ENCODE results near the gene PLEKHM1.
A peak's percentile ranks its signal among the peaks of the same experiment; 100 is the strongest.

PLEKHM1 gene

DNA sequence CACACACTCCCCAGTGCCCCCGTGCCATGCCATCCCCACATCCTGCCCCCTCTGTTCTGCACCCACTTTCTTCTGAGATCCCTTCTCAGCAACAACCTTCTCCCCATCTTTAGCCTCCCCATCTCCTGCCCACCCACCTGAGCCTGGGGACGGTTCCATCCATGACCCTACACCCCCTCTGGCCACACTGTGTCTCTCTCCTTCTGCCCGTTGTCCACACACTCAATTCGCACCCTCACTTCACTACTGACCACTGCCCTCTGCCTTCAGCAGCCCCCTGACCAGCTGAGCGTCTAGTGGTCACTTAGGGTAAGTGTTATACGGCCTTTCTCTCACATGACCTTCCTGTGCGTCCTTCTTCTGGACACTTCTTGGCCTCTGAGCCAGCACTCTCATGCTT is 64.0 kb downstream of the PLEKHM1 start:
- DNase-seq: no peak

DNA sequence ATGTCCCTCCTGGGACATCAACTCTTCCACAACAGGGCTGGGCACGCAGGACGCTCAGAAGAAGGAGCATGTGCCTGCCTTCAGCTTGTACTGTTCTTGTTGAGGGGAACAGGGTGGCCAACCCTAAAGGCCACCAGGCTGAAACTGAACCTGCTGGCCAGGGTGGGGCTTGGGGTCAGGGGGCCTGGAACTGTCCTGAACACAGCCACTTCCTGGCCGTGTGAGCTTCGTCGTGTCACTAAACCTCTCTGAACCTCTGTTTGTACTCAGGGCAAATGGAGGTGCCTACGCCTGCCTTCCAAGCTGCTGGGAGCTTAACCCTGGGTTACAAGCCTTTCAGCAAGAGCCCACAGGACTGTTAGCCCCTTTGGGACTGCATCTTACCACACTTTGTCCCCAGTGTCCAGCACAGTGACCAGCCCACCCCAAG is 64.5 kb downstream of the PLEKHM1 start:
- DNase-seq: no peak

DNA sequence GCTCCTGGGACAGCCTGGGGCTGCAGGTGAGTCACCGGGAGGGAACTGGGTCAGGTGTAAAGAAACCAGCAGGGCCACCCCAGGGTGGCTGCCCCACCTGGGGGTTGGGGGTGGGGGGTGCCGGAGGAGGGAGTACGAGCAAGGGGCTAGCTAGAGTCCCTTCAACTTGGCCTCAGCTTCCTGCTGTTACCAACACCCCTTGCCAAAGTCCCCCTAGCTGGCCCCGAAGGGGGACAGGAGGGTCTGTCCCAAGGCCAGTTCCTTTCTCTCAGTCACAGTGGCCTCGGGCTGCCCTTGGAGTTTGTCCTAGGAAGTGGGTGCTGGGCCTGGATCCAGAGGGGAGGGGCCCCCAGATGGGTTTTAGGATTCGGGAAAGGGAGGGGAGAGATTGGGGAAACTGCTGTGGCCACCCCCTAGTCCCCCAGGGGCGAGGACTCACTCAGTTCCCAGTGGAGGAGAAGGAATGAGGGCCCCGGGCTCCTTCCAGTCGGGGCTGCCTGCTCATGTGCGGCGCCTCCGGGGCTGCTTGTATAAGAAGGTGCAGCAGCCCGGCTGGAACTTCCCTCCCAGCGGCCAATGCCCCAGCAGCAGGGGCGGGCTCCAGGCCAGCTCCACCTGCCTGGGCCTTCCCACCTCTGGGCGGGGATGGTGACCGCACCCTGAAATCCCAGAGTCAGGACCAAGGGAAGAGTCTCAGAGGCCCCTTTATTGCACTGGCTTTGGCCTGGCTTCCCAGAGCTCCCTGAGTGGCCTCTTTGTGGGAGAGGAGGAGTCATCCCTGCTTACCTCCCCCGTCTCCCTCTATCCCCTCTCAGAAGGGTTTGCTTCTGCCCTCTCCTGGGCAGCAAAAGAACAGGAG is 65.2 kb downstream of the PLEKHM1 start:
- DNase-seq: peak; percentile 17

DNA sequence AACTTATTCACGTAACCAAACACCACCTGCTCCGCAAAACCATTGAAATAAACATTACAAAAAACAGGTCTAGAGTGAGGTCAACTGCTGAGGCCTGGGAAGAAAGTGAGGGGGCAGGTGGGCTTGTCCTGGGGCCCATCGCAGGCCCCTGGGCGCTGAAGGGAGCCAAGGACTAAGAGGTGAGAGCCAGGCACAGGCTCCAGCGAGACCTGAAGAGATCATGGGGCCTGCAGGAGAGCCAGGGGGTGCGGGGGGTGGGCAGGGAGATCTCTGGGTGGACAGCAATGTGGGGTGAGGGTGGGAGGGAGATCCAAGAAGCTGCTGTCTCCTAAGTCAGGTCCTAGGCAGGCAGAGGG is 65.8 kb downstream of the PLEKHM1 start:
- DNase-seq: no peak

DNA sequence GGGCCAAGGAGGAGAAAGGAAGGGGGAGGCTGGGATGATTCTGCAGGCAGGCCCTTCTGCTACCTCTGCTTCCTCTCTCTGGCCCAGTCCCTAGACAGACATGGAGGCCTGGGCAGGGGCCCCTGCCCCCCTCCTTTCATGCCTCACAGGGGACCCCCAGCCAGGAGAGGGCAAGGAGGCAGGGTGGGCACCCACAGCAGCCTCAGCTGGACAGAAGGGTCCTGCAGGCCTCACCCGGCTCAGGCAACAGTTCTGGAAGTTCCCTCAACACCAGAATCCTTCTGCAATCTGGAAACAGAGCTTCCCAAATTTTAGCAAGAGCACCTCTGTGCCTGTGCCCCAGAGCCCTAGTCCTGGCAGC is 66.6 kb downstream of the PLEKHM1 start:
- no peak for DNase-seq

DNA sequence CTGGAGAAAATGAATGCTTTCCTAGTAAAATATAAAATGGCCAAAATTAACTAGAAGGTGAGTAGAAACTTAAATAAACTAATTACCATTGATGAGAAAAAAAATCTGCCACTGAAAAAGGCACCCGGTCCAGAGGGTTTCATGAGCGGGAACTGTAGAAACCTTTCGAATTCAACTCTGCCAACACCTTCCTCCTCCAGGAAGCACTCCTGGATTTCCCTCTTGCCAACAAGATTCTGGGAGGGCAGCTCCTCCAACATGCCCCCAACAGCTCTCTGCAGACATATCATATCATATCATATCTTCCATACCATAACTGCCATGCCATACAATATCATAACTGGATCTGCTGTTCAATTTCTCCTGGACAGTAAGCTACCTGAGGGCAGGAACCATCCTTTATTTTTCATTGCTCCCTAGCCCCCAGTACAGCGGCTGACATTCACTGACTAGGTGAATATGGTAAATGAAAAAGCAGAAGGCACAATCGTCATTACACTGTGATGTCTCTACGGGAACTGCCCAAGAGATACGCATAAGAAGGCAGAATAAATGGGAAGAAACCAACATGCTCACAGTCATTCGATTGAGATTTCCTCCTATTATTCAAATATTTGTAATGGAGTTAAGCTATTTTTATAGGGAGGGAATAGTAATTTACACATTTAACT is 67.1 kb downstream of the PLEKHM1 start:
- no peak for DNase-seq

DNA sequence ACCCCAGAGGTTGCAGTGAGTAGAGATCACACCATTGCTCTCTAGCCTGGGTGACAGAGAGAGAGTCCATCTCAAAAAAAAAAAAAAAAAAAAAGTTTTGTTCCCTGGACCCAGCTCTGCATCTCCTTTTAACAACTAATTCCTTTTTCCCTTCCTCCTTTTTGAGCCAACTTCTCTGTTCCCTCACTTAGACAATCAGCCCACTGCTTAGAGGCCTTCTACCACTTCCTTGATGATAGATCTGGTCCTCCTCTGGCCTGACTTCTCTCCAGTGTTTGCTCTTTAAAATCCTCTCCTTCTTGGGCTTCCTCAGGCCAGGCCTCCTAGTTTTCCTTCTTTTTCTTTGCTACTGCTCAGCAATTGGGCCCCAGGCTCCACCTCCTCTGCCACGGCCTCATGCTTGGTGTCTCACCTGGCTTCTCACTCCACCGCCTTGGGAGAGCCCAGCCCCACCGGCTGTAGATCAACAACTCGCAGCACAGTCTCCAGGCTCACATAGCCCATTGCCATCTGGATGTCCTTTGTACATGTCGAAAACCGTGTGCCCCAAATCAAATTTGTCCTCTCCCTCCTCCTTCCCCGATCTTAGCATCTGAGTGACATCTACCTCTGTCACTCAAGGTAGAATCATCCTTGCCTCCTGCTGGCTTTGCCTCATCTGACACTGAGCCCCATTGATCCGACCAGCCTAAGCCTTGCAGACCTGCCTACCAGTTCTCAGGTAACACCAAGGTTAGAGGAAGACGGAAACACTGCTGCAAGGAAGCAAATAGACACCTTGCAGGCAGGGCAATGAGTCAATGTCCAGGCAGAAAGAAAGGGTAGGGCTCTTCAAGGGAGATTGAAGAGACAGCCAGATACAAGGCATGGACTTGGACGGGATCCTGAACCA is 75.3 kb downstream of the PLEKHM1 start:
- DNase-seq: no peak

DNA sequence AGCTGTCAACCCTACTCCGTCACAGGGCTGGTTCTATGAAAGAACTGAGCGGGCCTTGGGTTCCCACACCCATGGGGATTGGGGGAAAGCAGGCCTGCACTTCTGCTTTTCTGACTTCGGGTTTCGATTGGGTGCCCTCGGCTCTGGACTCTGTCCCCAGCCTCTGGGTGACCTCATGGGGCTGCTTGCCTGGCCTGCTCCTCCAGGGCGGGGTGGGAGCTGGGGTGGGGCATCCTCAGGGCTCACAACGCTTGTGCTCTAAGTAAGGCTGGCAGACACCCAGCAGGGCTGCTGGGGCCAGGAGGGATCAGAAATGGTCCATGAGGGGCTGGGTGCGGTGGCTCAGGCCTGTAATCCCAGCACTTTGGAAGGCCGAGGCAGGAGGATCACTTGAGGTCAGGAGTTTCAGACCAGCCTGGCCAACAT is 77.0 kb downstream of the PLEKHM1 start:
- no peak for DNase-seq

DNA sequence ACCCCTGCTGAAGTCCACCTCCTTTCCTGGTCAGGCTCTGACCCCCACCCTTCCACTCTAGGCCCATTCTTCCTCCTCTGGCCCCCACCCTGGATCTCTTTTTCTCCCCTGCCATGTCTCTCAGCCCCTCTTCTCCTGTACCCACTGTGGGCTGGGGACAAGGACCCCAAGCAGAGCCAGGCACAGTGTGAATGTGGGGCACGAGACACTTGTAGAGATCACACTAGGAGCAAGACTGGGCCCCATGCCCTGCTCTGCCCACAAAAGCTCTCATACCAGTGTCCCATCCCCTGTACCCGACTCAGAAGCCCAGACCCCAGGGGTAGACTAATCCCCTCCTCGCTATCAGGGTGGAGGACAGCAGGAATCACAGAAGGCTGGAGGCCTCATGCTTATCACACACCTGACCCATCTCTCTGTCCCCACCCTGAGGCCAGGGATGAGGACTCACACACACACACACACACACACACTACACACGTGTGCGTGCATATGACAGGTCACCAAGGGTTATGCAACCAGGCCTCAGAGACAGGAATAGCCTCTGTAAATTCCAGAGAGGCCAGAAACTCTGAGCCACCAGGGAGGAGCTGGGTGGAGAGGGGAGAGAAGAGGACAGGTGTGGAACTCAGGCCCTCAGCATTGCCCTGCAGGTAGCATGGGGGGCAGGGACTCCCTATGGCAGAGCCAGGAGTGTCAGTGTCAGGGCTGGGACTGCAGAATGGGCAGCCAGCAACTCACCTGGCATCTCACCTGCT is 79.0 kb downstream of the PLEKHM1 start:
- DNase-seq: no peak

DNA sequence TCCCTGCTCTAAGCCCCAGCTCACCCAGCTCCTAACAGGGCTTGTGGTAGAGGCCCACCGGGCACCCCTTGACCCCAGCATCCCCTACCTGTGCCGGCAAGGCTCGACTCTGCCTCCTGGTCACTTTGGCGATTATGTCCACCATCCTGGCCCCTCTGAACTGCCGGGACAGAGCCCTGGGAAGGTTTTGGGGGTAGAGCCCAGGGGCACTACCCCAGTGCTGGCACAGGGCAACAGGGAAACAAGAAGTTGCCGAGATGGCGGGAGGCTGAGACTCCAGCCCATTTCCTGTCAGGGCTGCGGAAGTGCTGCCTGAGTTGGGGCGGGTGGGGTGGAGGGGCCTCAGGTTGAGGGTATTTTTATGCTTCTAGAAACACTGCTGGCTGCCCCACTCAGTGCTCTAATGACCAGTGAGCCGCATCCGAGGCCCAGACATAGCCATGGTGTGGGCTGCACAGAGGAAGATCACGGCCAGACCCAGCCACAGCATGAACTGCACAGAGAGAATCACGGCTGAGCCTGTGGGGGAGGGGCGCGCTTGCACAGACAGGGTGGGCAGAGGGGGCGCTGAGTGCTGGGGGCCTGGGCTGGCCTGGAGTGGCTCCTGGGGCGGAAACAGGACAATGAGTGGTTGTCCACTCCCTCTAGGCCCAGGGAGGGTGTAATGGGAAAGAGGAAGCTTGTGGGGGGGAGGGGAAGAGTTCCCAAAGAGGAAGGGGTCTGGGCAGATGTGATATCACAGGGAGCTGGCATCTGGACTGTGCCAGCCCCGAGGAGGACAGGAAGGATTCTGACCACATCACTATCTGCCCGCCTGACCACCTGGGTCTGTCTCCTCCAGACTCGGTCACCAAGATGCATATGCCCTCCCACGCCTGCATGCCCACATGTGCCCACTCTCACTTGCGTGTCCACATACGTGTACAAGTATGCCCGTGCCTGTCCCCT is 80.1 kb downstream of the PLEKHM1 start:
- DNase-seq: no peak

DNA sequence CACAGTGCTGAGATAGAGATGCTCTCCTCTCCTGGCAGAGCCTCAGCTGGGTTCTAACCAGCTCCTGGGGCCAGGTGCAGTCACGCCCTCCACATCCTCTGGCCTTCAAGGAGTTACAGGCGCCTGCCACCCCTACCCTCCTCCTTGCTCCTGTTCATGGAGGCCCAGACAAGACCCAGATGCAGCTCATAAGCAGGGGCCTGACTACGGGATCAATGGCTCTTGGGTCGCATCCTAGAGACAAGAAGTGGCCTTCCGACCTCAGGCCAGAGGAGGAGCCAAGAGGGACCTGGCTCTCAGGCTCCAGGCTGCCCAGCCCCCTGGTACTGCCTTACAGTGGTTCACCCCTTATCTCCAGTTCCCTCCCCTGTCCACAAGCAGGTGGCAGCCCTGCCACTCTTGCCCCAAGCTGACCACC is 80.9 kb downstream of the PLEKHM1 start:
- DNase-seq: no peak

DNA sequence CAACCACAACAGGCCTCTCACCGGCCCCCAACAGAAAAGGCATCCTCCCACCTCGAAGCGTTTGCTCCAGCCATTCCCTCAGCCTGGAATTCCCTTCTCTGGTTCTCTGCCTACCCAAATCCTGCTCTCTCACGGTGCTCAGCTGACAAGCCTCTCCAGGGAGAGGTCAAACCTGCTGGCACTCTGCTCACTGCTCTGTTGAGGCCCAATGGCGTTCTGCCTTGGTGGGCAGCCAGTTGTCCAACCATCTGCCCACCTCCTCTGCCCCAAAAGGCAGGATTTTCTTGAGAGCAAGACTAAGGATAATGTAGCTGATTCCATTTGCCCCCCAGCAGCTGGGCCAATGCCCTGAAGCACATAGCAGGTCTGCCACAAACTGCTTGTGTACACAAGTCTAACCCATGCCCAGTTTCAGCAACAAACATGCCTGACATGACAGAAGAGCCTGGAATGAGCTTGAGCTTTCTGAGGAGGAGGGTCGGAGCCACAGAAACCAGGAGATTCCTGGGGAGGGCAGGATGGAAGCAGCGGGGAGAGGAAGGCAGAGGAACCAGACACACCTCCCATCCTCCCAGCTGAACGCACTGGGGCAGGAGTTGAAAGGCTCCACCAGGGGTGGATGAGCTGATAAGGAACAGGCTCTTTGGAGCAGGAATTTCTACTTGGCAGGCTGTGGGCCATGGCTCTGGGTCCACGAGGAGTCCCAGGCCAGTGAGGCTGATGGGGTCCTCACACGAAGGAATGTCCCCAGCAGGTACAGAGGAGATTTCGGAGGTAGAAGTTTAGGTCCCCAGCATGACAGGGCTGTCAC is 81.7 kb downstream of the PLEKHM1 start:
- DNase-seq: no peak

DNA sequence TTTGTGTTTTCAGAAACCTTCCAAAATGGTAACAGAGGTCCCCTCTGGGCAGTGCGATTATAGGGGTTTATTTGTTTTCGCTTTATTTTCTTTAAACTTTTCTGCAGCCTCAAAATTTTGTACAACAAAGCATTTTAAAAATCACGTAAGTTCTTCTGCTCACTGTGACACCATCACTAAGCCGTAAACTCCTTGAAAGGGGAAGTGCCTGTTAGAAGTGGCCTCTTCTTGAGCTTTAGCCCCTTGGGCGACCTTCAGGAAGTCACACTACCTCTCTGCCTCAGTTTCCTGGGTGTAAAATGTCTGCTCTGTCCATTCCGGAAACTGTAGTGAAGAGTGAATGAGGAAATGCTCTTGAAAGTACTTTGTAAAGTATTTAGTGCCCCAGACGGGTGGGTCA is 84.4 kb downstream of the PLEKHM1 start:
- DNase-seq: no peak

DNA sequence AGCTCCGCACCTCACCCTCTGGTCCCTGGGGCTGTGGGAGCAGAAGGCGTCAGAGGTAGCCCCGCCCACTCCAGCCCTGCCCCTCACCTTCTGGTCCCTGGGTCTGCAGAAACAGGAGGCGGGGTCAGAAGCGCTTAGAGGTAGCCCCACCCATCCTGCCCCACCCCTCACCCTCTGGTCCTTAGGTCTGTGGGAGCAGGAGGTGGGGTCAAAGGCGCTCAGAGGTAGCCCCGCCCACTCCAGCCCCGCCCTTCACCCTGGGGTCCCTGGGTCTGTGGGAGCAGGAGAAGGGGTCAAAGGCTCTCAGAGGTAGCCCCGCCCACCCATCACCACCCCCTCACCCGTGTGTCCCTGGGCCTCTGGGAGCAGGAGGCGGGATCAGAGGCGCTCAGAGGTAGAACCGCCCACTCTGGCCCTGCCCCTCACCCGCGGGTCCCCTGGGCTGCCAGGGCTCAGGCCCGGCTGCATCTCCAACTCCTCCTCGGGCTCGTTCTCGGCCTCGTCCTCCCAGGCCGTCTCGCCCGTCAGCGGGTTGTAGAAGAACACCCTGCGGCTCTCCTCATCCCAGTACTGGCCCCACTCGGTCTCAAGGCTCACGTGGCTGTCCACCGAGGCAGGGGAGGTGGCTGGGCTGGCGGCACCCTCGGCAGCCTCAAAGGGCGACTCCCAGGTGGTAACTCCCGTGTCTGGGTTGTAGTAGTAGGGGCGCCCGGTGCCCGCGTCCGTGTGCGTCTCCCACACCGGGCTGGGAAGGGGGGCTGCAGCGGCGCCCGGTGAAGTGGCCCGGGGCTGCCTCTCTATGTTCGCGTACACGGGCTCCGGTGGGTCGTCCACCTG is 85.1 kb downstream of the PLEKHM1 start:
- DNase-seq: no peak

DNA sequence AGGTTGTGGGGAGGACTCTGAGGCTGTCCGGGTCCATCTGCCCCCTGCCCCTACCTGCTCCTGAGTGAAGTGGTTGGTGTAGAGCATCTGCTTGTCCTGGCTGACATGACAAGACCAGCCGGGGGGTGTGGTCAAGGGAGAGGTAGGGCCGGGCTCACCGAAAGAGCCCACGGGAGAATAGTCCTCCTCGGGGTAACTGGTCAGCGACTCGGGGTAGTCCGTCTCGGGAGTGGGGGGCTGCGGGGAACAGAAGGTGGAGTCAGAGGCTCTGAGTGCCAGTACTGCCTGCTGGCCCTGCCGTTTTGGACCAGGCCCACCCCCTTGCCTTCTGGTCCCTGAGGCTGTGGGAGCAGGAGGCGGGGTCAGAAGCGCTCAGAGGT is 85.7 kb downstream of the PLEKHM1 start:
- DNase-seq: no peak

DNA sequence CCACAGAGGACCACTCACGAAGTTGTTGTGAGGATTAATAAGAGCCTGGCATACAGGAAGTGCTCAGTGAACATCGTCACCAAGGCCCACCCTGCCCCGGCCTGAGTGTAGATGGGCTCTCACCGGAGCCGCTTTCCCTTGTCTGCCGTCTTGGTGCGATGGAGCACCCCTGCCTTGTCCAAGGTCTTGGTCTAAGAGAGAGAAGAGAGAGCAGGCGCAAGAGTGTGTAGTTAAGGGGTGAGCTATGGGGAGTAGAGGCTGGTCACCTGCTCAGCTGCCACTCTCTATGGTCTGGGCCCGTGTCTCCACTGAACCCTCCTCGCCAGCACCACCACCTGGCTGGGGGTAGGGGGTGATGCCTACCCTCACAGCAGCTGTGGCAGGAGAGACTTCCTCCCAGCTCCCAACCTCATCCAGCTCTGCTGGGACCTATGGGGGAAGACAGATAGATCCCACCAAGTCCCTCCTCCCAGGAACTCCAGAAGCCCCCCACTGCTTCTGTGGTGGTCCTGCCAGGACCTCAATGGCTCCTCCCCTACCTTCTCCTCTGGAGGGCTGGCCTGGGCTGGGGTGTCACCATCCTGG is 86.5 kb downstream of the PLEKHM1 start:
- DNase-seq: no peak

DNA sequence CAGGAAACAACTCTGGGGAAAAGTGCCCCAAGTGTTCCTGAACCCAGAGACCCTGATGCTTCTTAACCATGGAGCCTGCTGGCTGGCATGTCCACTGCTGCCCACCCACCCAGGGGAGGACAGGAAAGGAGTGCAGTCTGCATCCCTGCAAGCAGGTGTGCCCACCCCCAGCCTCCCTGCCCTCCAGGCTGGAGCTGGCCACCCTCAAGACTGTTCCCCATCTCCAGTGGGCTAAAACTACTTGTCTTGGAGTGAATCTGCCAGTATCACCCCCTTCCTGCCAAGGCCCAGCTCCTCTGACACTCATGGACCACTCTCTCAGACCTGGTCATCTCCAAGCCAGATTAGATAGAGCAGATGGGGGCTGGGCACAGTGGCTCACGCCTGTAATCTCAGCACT is 87.6 kb downstream of the PLEKHM1 start:
- DNase-seq: no peak

DNA sequence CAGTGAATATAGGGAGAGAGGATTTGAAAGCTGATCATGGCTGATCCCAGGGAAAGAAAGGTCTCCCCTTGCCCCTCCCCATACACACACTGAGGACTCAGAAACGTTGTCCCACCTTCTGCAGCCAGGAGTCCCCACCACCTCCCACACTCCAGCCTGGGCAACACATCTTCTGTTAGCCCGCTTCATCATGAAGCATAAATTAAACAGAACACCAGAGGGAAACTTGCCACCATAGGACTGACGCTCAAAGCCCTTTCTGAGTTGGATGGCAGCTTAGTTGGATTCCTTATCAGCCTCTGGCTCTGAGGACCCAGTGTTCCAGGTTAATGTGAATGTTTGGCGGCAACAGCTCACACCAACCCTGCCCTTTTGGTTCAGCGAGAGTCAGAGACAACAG is 91.7 kb downstream of the PLEKHM1 start:
- no peak for DNase-seq

DNA sequence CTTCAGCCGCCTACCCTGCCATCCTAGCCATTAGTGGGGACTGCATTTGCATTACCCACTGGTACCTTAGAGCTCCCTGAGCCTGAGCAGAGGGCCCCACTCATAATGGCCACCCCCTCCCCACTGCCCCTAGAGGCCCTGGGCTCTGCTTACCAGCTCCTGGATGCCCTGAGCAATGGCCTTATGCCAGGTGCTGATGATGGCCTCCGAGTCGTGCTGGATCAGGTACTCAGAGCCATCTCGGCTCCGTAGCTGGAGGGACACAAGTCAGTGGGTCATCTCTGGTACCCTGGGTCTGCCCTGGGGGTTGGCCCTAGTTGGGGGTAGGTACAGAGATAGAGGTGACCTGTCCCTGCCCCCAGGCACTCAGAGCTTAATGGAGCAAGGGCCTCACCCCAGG is 92.7 kb downstream of the PLEKHM1 start:
- DNase-seq: no peak

All from NCI-H1694 treated with DMSO at 0.1 percent for 48 hours (cell line).